Effector memory CD8-positive, alpha-beta T cell (primary cell): Measurements from ENCODE around the gene FKRP.
"Not testable (repeated sequence)": the region's sequence is repeated elsewhere in the genome, so short reads cannot be mapped to it uniquely, and the experiment has no call there.

Source experiments
- ATAC-seq: fragments of 150-1000 bp; cut with Tn5 transposase; replicated peaks from 2 replicates; pipeline ENCODE4 v1.10.0; 2021; ENCODE audit warnings: mild to moderate bottlenecking, moderate library complexity
- DNase-seq, 3 experiments: peaks; one replicate each; pipeline ENCODE4 v3.0.0; 2021
- H3K27ac Mint-ChIP-seq, 2 donors: one replicate each; pipeline ENCODE4 v1.8.0; 2022; ENCODE audit warnings: mild to moderate bottlenecking in 2 of 2, mixed read lengths in 2 of 2, moderate library complexity in 2 of 2
- H3K27me3 Mint-ChIP-seq, 2 donors: one replicate each; pipeline ENCODE4 v1.8.0; 2022; ENCODE audit warnings: mixed read lengths in 2 of 2
- H3K36me3 Mint-ChIP-seq: one replicate; pipeline ENCODE4 v1.8.0; 2022; ENCODE audit warnings: mild to moderate bottlenecking, moderate library complexity, mixed read lengths; ENCODE audit not compliant: insufficient read depth
- H3K4me1 Mint-ChIP-seq, 2 donors: one replicate each; pipeline ENCODE4 v1.8.0; 2022; ENCODE audit warnings: low read depth in 2 of 2, mixed read lengths in 2 of 2
- H3K4me3 Mint-ChIP-seq, 2 donors: one replicate each; pipeline ENCODE4 v1.8.0; 2022; ENCODE audit warnings: mild to moderate bottlenecking in 2 of 2, mixed read lengths in 2 of 2, moderate library complexity in 2 of 2
- H3K9me3 Mint-ChIP-seq, 2 donors: one replicate each; pipeline ENCODE4 v1.8.0; 2022; ENCODE audit warnings: mixed read lengths in 2 of 2

FKRP gene

DNA sequence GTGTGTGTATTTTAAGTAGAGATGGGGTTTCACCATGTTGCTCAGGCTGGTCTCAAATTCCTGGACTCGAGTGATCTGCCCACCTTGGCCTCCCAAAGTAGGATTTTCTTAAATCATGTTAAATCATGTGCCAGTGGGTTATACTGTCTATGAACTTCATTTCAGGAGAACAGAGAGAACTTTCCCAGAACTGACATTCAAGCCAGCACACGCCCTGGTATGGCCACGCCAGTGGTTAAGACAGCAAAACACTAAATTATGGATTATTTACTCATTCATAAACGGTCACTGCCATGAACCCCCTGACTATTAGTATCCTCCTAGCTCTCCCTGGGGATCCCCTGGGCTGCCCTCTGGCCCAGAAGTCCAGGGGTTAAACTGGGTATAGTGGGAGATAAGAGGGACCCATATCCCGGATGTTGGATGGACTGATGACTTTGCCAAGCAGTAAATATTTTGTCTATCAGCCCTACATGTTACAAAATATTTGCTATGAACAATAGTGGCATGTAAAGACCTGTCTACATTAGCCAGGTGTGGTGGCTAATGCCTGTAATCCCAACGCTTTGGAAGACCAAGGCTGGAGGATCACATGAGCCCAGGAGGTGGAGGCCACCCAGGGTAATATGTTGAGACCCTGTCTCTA lies 16.5 kb downstream of the FKRP start:
- H3K9me3 Mint-ChIP-seq: no peaks in the 10 kb centered on the region
- H3K27me3 Mint-ChIP-seq: no peaks in the 10 kb centered on the region
- H3K36me3 Mint-ChIP-seq: no peaks in the 10 kb centered on the region
- DNase-seq (no peak), ATAC-seq (no peak)
- H3K4me1 Mint-ChIP-seq: peaks cover 5 to 10% of the 10 kb centered on the region in 2 donors
- no peak overlapping the region for H3K4me3 Mint-ChIP-seq
- H3K27ac Mint-ChIP-seq: no peak overlapping the region

DNA sequence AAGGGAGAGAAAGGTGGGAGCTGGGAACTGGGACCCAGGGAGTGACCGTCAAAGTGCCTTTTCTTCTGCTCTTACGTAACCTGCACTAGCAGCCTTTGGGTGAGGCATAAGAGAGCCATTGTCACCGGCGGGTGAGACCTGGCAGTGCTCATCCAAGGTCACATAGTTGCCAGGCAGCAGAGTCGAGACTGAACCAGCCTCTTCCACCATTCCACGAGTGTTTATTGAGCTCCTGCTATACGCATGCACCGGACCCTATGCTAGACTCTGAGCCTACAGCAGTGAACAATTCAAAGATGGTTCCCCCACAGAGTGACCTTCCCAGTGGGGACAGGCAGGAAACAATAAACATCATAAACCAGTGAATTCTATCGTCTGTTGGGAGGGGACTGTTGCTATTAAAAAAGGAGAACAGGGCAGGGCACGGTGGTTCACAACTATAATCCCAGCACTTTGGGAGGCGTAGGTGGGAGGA lies 19.0 kb downstream of the FKRP start:
- Mint-ChIP-seq H3K4me3 (no peak overlapping the region), H3K9me3 (no peaks in the 10 kb centered on the region), H3K27me3 (no peaks in the 10 kb centered on the region), H3K4me1 (peaks cover 2 to 5% of the 10 kb centered on the region in 2 donors), H3K36me3 (no peaks in the 10 kb centered on the region), H3K27ac (no peak overlapping the region)
- ATAC-seq: no peak
- no peak for DNase-seq

DNA sequence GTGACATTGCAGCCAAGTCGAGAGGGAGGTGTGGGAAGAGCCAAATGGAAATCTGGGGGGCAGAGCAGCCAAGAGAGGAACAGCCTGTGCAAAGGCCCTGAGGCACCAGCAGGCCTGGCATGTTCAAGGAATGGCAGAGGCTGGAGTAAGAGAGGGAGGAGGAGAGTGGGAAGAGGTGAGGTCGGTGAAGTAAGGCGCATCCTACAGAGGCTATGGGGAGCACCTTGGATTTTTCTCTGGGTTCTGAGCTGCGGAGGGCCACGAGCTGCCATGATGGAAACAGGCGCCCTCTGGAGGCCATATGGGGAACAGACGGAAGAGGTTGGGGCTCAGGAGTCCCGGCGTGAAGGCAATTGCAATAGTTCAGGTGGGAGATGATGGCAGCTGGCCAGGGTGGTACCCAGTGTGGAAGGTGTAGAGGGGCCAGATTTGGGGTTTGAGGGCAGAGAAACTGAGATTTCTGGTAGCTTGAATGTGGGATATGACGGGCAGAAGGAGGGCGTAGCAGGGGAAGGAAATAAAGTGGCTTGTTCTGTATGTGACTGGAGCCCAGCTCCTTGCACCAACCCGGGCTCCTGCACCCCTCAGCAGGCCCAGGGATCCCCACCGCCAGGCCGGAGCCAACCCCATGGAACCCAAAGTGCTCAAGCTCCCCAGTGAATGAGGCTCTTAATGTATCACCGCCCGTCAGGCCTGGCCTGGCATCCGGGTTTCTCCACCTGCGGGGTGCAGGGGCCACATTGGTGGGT lies 20.9 kb downstream of the FKRP start:
- ATAC-seq: peak; percentile 83
- no peak overlapping the region for H3K4me3 Mint-ChIP-seq
- H3K9me3 Mint-ChIP-seq: no peaks in the 10 kb centered on the region
- peak overlapping the region in 1 of 2 donors; percentile 3 for H3K27ac Mint-ChIP-seq
- peaks cover 2 to 5% of the 10 kb centered on the region in 2 donors for H3K4me1 Mint-ChIP-seq
- peaks cover 3% of the 10 kb centered on the region for H3K36me3 Mint-ChIP-seq
- peak; percentile 49 to 63 (median 62) for DNase-seq
- H3K27me3 Mint-ChIP-seq: no peaks in the 10 kb centered on the region

DNA sequence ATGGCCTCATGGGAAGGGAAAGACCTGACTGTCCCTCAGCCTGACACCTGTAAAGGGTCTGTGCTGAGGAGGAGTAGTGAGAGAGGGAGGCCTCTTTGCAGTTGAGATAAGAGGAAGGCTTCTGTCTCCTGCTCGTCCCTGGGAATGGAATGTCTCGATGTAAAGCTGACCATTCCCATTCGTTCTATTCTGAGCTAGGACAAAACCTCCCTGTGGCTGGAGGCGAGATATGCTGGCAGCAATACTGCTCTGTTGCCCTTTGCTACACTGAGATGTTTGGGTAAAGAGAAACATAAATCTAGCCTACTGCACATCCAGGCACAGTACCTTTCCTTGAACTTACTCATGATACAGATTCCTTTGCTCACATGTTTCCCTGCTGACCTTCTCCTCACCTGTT lies 22.9 kb downstream of the FKRP start:
- DNase-seq, H3K27ac Mint-ChIP-seq, H3K36me3 Mint-ChIP-seq, ATAC-seq, H3K27me3 Mint-ChIP-seq, H3K4me3 Mint-ChIP-seq, H3K4me1 Mint-ChIP-seq, H3K9me3 Mint-ChIP-seq: not testable (repeated sequence)

DNA sequence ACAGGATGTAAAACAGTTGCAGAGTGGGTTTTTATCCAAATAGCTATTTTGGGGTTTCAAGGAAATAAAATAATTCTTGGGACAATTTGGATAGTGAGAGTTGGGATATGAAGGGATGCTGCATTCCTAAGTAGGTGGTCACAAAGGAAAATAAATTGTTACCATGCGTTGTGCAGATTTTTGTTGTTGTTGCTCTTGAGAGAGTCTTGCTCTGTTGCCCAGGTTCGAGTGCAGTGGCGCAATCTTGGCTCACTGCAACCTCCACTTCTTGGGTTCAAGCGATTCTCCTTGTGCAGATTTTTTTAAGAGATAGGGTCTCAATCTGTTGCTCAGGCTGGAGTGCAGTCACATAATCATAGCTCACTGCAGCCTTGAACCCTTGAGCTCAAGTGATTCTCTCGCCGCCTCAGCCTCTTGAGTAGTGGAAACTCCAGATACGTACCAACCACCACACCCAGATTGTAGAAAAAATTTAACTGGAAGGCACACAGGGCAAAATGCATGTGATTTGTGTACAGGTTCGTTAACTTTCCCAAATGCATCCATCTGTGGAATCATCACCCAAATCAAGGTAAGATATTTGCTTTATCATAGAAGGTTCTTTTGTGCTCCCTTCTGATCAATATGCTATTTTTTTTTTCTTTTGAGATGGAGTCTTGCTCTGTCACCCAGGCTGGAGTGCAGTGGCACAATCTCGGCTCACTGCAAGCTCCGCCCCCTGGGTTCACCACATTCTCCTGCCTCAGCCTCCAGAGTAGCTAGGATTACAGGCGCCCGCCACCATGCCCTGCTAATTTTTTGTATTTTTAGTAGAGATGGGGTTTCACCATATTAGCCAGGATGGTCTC lies 26.5 kb downstream of the FKRP start:
- Mint-ChIP-seq H3K36me3 (peaks cover 35% of the 10 kb centered on the region), H3K27me3 (no peaks in the 10 kb centered on the region), H3K4me3 (no peak overlapping the region), H3K4me1 (no peaks in the 10 kb centered on the region), H3K9me3 (no peaks in the 10 kb centered on the region), H3K27ac (peak overlapping the region in 1 of 2 donors; percentile 57)
- DNase-seq: no peak
- no peak for ATAC-seq

DNA sequence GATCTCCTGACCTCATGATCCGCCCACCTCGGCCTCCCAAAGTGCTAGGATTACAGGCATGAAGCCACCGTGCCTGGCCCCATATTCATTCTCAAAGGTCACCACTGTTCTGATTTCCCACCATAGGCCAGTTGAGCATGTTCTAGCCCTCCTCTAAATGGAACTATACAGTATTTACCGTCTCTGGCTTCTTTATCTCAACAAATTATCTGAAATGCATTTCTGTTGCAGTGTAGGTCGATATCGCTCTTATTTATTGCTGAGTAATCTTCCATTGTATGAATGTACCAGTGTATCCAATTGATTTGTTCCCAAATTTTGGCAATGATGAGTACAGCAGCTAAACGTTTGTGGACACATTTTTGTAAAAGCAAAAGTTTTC lies 27.2 kb downstream of the FKRP start:
- H3K27me3 Mint-ChIP-seq: no peaks in the 10 kb centered on the region
- no peak for ATAC-seq
- peaks cover 0 to 1% of the 10 kb centered on the region in 2 donors for H3K4me1 Mint-ChIP-seq
- H3K27ac Mint-ChIP-seq: peak overlapping the region in 1 of 2 donors; percentile 57
- no peaks in the 10 kb centered on the region for H3K9me3 Mint-ChIP-seq
- peaks cover 38% of the 10 kb centered on the region for H3K36me3 Mint-ChIP-seq
- no peak overlapping the region for H3K4me3 Mint-ChIP-seq
- DNase-seq: no peak

DNA sequence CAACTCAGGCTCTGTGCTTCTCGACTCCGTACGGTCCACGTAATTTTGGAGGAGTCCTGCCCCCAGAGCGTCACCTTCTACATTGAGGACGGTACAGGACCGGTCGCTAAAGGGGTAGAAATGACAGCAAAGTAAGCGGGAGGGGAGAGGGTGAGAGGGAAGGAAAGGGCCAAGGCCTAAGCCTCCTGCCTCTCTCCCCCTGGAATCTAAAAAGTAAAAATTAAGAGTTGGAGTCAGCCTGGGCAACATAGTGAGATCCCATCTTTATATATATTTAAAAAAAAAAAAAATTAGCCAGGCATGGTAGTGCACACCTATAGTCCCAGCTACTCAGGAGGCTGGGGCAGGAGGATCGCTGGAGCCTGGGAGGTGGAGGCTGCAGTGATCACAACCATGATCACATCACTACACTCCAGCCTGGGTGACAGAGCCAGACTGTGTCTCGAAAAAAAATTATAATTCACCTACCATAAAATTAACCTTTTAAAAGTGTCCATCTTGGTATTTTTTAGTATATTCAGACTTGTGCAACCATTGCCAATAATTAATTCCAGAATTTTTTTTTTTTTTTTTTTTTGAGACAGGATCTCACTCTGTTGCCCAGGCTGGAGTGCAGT lies 29.9 kb downstream of the FKRP start:
- H3K9me3 Mint-ChIP-seq: no peaks in the 10 kb centered on the region
- H3K4me1 Mint-ChIP-seq: peaks cover 0 to 7% of the 10 kb centered on the region in 2 donors
- ATAC-seq: no peak
- H3K4me3 Mint-ChIP-seq: no peak overlapping the region
- peaks cover 53% of the 10 kb centered on the region for H3K36me3 Mint-ChIP-seq
- no peaks in the 10 kb centered on the region for H3K27me3 Mint-ChIP-seq
- peak overlapping the region; percentile 41 to 69 for H3K27ac Mint-ChIP-seq
- DNase-seq: no peak

DNA sequence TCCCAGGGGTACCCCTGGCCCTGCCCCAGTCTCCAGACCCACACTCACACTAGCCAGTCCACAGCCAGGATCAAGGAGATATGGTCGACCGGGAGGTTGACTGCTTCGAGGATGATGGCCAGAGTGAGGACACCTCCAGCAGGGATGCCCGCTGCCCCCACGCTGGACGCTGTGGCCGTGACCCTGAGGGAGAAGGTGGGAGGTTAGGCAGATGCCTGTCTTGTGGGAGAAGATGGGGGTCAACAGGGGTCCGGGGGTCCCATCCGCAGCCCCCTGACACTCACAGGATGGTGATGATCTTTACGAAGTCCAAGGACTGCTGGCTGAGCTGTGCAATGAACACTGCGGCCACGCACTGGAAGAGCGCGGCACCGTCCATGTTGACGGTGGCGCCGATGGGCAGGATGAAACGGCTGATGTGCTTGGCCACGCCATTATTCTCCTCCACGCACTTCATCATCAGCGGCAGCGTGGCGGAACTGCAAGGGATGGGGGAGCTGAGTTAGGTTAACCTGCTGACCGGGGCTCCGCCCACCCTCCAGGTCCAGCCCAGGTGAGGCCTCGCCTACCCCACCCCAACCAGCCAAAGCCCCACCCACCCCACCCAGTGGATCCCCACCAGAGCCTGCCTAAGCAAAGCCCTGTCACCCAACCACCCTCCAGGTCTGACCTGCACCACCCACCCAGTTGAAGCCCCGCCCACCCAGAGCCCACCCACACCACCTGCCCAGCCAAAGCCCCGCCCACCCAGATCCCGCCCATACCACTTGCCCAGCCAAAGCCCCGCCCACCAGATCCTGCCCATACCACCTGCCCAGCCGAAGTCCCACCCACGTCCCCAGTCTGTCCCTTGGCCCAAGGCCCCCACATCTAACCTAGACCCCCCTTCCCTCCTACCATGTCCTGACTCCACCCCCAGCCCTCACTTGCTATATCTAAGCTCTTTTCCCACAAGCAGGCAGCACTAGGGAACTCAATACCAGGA lies 31.4 kb downstream of the FKRP start:
- Mint-ChIP-seq H3K27me3 (no peaks in the 10 kb centered on the region), H3K4me3 (no peak overlapping the region), H3K9me3 (no peaks in the 10 kb centered on the region), H3K36me3 (peaks cover 61% of the 10 kb centered on the region), H3K27ac (peak overlapping the region in 1 of 2 donors; percentile 72), H3K4me1 (peaks cover 0 to 7% of the 10 kb centered on the region in 2 donors)
- ATAC-seq (no peak), DNase-seq (no peak)

DNA sequence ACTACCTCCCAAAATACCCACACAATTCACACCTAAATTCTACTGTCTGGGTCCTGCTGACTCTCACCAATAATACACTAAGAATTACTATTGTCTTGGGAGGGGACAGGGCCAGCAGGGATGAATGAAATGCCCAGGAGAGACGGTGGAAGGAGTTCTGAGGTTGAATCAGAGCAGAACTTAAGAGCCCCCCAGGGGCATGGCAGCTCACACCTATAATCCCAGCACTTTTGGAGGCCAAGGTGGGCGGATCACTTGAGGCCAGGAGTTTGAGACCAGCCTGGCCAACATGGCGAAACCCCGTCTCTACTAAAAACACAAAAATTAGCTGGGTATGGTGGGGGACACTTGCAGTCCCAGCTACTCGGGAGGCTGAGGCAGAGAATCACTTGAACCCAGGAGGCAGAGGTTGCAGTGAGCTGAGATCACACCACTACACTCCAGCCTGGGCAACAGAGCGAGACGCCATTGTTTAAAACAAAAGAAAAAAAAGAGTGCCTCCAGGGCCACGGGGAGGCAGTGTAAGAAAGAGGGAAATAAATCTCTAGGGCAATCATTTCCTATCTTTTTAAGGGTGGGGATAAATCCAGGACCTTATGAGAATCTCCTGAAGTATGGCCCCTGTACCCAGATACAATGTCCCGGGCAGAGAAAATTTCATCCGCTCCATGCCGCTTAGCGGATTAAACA lies 32.2 kb downstream of the FKRP start:
- not testable (repeated sequence) for H3K27me3 Mint-ChIP-seq, H3K4me3 Mint-ChIP-seq, DNase-seq, H3K9me3 Mint-ChIP-seq
- H3K4me1 Mint-ChIP-seq: peaks cover 7 to 14% of the 10 kb centered on the region in 2 donors
- peak; percentile 31 for ATAC-seq
- peaks cover 66% of the 10 kb centered on the region for H3K36me3 Mint-ChIP-seq
- peak overlapping the region in 1 of 2 donors; percentile 72 for H3K27ac Mint-ChIP-seq

DNA sequence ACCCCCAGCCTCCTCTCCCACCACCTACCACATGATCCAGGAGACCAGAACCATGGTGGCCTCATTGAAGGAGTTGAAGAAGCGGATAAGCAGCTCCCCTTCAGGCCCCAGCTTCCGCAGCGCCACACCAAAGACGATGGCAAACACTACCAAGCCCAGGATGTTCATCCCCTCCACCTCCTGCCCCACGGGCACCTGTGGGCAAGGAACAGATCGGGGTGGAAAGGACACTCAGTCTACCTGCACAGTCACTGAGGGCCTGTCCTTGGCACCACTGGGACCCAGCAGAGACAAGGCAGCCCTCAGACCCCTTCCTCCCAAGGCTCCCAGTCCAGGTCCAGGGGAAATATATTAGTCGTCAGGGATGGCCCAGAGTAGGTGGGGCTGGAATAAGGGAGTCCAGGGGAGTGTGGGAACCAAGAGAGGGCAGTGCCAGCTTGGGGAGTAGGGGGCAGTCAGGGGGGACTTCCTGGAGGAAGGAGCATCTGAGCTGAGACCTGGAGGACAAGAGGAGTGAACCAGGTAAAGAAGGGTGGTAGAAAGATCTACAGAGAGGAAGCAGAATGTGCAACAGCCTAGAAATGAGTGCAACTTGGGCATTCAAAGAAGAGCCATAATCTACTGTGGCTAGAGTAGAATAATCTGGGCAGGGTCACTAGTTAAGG lies 36.6 kb downstream of the FKRP start:
- Mint-ChIP-seq H3K9me3 (no peaks in the 10 kb centered on the region), H3K27ac (peak overlapping the region; percentile 97 to 98), H3K27me3 (no peaks in the 10 kb centered on the region), H3K4me3 (peak overlapping the region; percentile 97 to 99), H3K36me3 (peaks cover 71% of the 10 kb centered on the region), H3K4me1 (peaks cover 48 to 54% of the 10 kb centered on the region in 2 donors)
- no peak for DNase-seq
- ATAC-seq: no peak

DNA sequence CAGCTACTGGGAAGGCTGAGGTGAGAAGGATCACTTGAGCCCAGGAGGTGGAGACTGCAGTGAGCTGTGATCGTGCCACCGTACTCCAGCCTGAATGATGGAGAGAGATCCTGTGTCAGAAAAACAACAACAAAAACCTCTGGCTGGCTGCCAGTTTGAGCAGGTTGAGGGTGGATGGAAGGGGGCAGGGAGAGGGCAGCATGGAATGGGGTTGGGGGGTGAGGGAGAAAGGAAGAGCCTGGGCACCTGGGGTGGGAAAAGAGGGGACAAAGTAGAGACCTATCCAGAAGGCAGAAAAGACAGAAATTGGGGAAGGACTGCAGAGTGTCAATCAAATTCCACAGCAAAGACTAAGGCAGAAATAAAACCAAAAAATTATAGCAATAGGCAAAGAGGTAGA lies 37.8 kb downstream of the FKRP start:
- peaks cover 73% of the 10 kb centered on the region for H3K36me3 Mint-ChIP-seq
- ATAC-seq (no peak), DNase-seq (no peak)
- H3K27me3 Mint-ChIP-seq: no peaks in the 10 kb centered on the region
- H3K9me3 Mint-ChIP-seq: no peaks in the 10 kb centered on the region
- peak overlapping the region; percentile 97 to 99 for H3K4me3 Mint-ChIP-seq
- peaks cover 51 to 55% of the 10 kb centered on the region in 2 donors for H3K4me1 Mint-ChIP-seq
- H3K27ac Mint-ChIP-seq: peak overlapping the region; percentile 97 to 98
